GM21529 (cell line): Measurements from ENCODE around the gene SDHD.
A peak's percentile ranks its signal among the peaks of the same experiment; 100 is the strongest.
"Not testable (repeated sequence)": the region's sequence is repeated elsewhere in the genome, so short reads cannot be mapped to it uniquely, and the experiment has no call there.

Source experiments
- ATAC-seq: cut with Tn5 transposase; IDR thresholded peaks from one replicate; pipeline ENCODE4 v1.9.1; 2021; ENCODE audit not compliant: unreplicated experiment

SDHD gene

DNA sequence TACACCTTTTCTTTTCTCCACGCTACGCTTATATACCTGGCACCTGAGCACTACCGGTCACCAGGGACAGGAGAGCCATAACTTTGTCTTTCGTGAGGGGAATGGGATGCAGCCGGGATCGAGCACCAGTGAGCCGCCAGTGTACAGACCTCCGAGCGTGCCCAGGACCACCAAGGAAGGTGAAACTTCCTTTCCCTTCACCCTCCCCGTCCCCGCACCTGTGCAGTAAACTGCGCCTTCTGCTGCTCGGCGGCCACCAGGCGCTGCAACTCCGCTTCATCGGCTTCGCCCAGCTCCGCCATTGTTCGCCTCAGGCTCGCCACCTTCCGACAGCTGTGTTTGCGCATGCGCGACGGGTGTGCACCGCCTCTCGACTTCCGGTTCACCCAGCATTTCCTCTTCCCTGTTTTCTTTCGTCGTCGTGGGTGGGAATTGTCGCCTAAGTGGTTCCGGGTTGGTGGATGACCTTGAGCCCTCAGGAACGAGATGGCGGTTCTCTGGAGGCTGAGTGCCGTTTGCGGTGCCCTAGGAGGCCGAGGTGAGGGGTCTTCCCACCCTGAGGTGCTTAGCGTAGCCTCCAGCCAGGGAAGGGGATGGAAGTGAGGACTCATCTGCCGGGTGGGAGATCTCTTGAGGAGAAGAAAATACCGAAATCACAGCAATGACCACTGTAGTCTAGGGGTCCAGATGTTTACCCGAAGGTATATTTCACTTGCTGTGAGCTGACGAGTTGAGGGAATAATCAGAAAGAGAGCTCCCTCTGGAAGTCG is at the start of gene SDHD, which contains the start of gene TIMM8B:
Gene SDHD (plus strand): TSS at position 452 of the 770 bp plus-strand sequence. CDS start 35 bp downstream, at position 487.
Gene TIMM8B (minus strand): TSS at position 335 of the 770 bp plus-strand sequence. CDS start 33 bp downstream, at position 302.
- ATAC-seq: peak; percentile 87

DNA sequence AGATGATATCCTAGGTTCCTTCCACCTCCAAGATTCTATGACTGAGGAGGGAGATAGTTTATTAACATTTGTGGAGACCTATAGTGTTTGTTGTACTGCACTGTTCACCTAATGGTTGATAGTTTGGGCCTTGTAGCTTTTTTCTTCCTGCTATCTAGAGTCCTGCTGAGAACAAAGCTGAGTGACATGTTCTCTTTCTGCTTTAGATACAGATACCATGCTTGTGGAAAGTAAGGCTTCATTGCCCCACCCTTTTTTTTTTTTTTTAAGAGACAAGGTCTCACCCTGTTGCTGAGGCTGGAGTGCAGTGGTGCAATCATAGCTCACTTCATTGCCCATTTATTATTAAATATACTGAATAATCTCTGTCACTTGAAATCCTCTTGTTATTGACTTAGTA is 49.1 kb upstream of the SDHD start:
- no peak for ATAC-seq

DNA sequence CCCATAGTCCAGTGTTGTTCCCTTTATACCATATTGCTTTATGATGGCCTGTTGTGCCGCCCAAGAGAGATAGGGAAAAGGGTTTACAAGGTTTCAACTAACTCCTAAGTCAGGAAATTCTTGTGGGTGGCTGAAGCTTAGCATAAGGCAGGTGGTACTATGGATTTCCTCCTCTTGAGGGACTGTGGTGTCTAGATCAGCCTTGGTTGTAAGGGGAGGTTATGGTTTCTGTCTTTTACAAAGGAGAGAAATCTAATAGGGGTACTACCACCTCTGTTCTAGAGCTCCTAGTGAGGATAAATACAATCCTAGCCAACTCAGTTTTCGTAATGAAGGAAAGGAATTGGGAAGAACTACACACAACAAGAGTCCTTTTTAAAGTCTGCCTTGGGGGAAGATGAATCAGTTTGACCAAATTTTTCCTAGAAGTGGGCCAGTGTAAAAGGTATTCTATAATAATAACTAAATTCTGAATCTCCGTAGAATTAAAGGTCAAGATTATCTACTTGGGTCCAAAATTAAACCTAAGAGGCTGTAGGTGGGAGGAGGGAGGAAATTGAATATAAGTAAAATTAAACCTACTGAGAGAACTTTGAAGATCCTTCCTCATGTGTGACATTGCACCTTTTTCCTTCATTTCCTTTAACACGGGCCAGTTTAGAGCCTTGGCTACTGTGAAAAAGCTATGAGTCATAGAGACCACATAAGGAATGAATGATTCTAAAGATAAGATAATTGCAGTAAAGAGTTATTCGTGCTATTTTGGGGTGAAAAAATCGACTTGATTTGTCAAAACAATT is 44.3 kb upstream of the SDHD start:
- no peak for ATAC-seq

DNA sequence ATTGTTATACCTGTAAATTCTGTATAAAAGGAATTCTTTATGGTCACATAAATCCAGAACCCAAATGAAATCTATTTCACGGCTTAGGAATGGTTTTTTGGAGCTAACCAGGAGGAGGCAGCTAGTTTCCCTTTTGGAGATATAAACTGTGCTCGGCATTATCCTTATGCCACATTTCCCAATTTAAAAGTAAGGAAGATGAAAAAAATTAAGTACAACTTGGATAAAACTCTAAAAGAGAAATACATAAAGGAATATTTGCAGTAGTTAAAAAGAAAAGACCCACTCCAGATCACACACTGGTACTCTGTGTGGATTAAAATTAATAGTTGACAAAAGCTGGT is 43.7 kb upstream of the SDHD start:
- ATAC-seq: no peak

DNA sequence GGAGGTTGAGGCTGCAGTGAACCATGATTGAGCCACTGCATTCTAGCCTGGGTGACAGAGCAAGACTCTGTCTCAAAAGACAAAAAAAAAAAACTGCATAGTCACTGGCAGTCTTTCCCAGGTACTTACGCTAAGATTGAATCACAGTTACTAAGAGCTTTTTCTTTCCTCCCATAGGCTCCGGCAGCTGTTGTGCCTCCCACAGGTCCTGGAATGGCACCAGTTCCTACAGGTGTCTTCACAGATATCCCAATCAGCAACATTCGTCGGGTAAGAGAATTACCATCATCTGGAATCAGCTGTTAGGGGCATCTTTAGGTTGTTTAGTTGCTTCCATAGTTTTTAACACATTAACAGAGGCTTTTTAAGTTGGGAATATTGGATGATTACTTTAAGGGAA is 41.7 kb upstream of the SDHD start:
- no peak for ATAC-seq

DNA sequence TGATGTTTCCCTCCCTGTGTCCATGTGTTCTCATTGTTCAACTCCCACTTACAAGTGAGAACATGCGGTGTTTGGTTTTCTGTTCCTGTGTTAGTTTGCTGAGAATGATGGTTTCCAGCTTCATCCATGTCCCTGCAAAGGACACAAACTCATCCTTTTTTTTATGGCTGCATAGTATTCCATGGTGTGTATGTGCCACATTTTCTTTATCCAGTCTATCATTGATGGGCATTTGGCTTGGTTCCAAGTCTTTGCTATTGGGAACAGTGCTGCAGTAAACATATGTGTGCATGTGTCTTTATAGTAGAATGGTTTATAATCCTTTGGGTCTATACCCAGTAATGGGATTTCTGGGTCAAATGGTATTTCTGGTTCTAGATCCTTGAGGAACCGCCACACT is 40.0 kb upstream of the SDHD start:
- not testable (repeated sequence) for ATAC-seq

DNA sequence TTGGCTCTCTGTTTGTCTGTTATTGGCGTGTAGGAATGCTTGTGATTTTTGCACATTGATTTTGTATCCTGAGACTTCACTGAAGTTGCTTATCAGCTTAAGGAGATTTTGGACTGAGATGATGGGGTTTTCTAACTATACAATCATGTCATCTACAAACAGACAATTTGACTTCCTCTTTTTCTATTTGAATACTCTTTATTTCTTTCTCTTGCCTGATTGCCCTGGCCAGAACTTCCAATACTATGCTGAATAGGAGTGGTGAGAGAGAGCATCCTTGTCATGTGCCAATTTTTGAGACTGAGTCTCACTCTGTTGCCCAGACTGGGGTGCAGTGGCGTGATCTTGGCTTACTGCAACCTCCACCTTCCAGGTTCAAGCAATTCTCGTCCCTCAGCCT is 38.4 kb upstream of the SDHD start:
- ATAC-seq: not testable (repeated sequence)

DNA sequence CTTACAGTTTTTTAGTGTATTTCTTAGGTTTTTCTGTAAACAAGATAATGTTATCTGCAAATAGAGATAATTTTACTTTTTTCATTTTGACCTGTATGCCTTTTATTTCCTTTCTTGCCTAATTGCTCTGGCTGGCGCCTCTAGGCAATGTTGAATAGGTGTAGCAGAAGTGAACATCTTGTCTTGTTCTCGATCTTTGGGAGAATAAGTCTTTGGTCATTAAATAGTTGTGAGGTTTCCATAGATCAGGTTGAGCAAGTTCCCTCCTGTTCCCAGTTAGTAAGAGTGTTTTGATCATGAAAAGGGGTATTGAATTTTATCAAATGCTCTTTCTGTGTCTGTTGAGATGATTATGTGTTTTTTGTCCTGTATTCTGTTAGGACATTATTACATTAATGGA is 36.9 kb upstream of the SDHD start:
- ATAC-seq: no peak

DNA sequence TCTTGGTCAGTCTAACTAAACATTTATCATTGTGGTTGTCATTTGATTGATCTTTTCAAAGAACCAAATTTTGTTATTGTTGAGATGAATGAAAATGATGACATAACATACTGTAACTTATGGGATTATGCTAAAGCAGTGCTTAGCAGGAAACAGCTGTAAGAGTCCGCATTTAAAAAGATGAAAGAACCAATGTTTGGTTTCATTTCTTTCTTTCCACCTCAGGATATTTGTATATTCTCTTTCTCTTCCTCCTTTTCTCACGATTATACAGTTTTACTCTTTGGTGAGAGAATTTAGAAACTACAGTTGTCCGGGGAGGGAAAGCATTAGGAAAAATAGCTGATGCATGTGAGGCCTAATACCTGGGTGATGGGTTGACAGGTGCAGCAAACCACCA is 36.0 kb upstream of the SDHD start:
- peak; percentile 93 for ATAC-seq

DNA sequence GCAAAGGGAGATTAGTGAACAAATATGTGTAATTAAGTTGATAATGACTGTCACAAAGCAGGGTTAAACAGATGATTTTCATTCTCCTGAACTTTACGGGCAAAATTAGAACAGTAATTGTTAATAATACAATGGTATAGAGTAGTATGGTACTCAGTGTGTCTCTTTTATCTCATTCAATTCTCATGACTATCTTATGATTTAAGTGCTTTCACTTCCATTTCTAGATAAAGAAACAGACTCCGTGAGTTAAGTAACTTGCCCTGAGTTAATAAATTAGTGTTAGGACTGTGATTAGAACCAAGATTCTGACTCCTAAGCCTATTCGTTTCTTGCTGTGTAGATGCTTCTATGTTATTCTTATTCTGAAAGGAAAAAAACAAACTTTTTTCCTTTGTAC is 34.9 kb upstream of the SDHD start:
- ATAC-seq: no peak

DNA sequence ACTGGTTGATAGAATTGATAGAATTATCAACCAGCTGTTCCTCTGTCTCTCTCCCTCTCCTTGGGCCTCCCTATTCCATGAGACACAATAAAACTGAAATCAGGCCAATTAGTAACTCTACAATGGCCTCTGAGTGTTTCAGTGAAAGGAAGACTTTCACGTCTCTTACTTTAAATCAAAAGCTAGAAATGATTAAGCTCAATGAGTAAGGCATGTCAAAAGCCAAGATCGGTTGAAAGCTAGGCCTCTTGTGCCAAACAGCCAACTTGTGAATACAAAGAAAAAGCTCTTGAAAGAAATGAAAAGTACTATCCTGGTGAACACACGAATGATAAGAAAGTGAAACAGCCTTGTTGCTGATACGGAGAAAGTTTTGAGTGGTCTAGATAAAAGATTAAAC is 29.5 kb upstream of the SDHD start:
- ATAC-seq: no peak

DNA sequence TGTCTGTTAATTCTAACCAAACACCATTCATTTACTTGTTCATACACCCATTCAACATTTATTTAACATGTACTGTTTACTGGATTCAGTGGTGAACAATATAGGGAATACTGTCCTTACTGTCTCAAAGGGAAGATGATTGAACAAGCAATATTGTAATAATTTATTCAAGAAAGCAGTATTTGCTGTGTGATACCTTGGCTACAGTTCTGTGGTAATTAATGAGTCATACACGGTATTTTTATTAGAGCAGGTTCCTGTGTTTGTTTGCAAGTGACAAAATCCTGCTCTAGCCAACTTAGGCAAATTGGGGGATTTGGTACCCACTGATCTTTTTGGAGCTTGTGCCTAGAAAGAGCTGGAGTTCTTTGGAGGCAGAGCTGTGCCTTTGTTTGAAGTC is 28.6 kb upstream of the SDHD start:
- no peak for ATAC-seq

DNA sequence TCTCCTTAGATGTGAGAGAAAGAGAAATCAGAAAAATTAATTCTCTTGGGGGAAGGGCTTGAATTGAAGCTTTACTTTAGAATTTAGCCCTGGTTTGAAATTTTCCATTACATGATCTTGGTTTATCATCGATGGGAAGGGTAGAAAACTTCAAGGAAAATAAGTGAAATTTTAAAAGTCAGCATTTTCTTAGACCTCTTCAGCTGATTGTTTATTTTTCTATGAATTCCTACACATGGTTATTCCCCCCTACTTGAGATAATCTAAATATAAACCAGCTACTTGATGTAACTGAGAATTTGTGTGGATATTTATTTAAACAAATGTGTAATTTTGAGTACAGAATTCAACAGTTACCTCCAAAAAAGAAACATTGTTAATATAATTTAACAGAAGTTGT is 23.8 kb upstream of the SDHD start:
- ATAC-seq: no peak

DNA sequence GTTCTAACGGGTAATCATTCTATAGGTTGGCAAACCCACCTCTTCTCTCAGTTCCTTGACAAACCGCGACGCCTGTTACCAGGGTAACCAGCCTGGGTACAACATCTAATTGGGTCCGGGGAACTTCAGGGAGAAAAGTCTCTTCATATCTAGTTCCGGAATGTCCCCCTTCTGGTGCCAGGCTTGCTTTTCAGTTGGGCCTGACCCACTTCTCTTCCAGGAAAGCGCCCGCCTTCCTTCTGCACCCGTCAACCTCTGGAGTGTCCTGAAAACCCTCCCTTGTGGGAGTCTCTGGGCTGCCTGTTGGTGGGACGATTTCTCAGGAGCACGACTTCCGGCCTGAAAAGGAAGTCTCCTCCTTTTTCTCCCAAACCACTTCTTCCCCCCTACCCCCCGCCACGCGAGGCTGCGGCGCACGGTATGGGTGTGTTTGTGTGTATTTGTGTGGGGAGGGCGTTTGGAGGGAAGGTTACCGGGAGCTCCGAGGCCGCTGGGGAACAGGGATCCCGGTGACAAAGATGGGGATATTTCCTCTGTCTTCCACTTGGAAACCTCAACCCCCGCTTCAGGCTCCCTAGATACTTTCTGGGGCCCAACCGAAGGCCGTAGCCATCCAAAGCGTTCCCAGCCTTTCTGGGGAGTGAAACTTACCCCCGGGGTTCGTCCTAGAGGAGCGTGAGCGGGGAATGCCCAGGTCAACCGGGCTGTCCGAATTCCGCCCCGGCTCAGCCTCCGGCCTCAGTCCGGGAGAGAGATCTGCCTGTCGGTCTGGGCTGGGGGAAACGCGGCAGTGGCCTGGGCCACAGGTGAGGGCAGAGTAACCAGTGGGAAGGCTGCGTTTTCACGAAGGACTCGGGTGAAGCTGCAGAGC is 12.5 kb upstream of the SDHD start, which contains the start of the genes NKAPD1 and PIH1D2:
Gene NKAPD1 (plus strand): TSS at position 359 of the 871 bp plus-strand sequence. CDS start 1,276 bp downstream, outside the sequence.
Gene PIH1D2 (minus strand): TSS at position 77 of the 871 bp plus-strand sequence. CDS start 843 bp downstream, outside the sequence.
- peak; percentile 84 for ATAC-seq

DNA sequence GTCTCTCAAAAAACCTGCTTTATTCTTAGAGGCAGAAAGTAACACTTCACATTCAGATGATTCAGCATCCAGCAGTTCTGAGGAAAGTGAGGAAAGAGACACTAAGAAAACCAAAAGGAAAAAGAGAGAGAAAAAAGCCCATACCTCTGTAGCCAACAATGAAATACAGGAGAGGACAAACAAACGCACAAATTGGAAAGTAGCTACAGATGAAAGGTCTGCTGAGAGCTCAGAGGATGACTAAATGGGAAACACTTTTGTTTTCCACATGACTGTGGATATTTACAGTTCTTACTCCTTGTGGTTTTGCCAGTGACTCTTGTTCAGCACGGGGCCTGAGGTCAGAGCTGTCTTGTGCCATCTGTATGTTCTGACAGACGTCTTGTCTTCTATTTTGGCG is 3.9 kb upstream of the SDHD start:
- no peak for ATAC-seq

DNA sequence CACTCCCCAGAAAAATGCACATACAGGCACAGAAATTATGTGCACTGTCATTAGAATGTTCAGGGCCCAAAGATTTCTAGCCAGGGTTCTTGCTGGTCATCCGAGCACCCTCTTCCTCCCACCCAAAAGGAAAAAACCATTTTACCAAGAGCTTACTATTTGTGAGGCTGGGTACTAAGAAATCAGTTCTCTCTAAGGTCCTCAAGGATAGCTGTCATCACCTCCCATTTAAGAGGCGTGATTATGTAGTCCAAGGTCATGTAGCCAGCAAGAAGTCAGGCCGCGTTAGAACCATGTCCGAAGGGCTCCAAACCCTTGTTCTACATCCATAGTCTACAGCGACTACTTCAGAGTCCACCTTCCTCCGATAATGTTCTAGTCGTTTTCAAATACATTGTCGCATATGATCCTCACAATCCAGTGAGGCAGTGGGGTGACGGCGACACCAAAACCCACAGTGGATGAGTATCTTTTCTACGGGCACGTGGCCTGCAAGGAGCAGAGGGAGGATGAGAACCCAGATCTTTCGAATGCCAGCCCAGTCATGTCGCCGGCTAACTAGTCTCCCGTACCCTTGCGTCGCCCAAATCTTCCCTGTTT is 751 bp upstream of the SDHD start:
- peak; percentile 38 for ATAC-seq

DNA sequence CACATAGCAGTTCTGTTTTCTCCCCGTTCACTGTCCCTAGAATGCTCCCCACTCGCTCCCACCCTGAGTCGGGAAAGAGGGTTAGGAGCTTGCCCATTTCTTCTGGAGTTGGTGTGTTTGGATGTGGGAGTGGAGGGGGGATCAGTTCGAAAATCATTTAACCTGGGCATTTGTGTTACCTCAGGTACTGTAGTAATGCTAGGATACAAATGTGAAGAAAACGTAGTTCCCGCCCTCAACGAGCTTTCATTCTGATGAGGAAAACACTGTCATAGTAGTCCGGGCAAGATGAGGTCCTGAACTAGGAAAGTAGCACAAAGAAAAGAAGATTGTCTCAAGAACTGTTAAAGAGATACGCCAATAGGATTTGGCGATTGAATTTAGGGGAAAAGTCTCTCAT is 539 bp downstream of the SDHD start:
- no peak for ATAC-seq

DNA sequence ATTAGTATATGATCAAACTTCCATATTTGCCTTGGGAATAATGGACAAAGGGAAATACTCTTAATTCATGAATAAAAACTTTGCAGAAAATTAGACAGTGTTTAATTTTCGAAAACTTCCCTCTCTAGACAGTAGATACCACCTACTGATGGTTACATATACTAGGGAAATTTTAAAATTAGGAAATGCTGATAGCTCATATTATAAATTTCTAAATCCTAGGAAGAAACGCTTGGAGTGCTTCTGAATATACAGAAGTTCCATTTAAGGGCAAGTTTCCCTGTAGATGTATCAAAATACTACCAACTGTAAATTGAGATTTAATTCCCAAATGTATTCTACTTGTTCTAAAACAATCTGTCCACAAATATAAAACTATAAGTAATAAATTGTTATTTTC is 8.6 kb downstream of the SDHD start:
- ATAC-seq: not testable (repeated sequence)

DNA sequence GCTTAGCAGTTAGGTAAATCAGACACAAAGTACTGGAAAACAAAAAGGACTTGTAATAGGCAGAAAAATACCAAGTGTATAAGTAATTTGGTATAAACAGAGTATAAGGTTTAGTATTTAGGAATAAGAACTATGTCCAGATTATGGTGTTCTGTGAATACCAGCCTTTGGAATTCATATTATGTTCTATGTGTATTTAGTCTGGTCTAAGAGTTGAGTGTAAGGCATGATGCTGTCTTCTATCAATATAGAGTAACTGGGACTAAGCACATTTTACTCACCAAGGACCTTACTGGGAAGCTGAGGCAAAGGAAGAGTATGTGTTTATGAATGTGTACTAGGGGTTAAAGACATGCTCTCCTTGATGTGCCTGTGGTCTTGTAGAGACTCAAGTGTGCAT is 9.5 kb downstream of the SDHD start:
- ATAC-seq: no peak

DNA sequence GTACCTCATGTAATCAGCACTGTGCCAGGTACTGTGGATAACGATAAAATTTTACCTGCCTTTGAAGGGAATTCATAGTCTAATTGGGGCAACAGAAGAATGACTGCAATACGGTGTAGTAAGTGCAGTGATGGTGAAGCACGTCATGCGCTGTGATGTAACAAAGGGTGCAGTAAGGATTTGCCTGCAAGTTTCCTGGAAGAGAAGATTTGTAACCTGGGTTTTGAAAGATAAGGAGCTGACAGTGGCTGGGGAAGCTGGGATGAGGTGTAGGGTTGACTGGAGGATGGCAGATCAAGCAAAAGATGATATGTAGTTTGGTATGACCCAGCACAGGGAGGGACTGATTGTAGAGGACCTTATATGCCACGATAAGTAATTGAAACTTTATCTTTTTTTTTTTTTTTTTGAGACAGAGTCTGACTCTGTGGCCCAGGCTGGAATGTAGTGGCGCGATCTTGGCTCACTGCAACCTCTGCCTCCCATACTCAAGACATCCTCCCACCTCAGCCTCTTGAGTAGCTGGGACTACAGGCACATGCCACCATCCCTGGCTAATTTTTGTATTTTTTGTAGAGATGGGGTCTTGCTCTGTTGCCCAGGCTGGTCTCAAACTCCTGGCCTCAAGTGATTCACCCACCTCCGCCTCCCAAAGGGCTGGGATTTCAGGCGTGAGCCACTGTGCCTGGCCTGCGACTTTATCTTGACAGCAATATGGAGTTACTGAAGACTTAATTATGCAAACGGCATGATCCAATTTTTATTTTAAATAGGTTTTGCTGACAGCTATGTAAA is 11.3 kb downstream of the SDHD start:
- ATAC-seq: no peak
